ENCODE data around the gene GLT8D2. TPM values are rescaled to one million over a fixed set of nuclear protein-coding genes. Genes with fewer than 3 reads are reported as not detected.

The GLT8D2 gene
- total RNA-seq, 1 donor from 2014 or later: 0.88 TPM

- no peak for ATAC-seq
Measured at GRCh38 chr12:103997286-103997900, 52.6 kb downstream of the GLT8D2 start.

DNA sequence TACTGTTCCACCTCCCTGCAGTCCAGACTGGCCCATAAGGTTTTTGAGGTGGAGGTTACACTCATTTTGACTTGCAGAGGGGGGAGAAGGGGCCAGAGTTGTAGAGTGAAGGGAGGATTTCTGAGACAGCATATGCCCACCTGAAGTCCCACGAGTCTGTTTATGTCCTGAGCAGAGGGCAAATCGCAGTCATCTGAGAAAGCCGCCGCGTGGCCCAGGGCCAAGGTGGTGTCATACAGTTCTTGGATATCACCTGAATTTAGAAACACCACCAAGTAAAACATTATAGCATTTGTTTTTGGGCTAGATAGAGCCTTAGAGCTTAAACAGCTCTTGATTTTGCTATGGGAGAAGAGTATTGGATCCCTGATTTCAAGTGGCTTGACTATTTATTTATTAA lies 53.4 kb downstream of the GLT8D2 start:
- ATAC-seq: no peak

DNA sequence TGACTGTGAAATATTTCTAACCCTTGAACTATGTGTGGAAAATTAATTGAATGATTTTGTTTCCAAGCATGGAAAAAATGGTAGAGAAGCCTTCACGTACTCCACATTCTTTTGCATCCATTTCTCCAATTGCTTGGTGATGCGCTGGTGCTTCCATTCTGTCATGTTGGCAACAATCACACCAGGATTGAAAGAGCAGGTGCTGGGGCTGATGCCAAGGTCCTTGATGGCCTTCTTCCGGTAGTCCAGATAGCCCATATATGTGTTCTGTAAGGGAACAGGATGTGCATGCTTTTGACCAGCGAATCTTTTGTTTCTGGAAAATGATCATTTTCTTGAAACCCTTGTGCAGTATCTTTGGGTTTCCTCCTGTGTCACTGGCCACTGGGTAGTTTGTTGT lies 55.8 kb downstream of the GLT8D2 start:
- no peak for ATAC-seq

DNA sequence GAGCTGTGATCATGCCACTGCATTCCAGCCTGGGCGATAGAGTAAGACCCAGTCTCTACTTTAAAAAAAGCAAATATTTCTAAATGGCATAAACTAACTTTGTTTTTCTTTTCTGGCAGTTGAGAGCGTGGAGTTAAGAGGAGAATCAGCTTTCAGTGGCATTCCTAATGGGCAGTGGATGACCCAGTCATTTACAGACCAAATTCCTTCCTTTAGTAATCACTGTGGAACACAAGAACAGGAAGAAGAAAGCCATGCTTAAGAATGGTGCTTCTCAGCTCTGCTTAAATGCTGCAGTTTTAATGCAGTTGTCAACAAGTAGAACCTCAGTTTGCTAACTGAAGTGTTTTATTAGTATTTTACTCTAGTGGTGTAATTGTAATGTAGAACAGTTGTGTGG lies 63.2 kb downstream of the GLT8D2 start:
- ATAC-seq: no peak

GRCh38 chr12:103978384-103978982 lies 71.5 kb downstream of the GLT8D2 start:
- no peak for ATAC-seq

DNA sequence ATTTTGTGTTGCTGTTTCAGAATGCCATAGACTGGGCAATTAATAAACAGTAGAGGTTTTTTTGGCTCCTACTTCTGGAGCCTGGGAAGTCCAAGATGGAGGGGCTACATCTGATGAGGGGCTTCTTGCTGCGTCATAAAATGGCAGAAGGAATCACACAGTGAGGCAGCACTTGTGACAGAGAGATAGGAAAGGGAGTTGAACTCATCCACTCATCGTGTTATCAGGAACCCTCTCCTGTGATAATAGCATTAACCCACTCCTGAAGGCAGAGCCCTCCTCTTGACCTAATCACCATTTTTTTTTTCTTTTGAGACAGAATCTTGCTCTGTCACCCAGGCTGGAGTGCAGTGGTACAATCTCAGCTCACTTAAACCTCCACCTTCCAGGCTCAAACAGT lies 74.6 kb downstream of the GLT8D2 start:
- ATAC-seq: no peak

GRCh38 chr12:103973909-103974308 lies 76.1 kb downstream of the GLT8D2 start:
- no peak for ATAC-seq

DNA sequence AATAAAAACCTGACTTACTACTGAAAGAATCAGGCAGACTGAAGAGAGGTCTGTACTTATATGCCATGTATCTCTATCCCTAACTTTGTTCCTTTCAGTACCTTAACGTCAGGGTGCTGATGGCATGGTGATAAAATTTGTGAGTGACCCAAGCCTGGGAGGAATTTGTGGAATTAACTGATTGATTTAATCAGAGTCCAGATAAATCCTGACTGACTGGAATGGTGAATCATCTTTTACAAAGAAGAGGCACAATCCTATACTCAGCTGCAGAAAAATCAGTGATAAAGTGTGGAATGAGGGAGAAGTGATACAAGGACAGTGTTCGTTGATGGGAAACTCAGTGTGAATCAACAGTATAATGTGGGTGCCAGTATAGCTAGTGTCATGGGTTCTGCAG lies 80.6 kb downstream of the GLT8D2 start:
- no peak for ATAC-seq

GRCh38 chr12:103966736-103967135 lies 83.3 kb downstream of the GLT8D2 start:
- ATAC-seq: no peak

- ATAC-seq: peak; percentile 99
Measured at GRCh38 chr12:103965590-103966504, 84.1 kb downstream of the GLT8D2 start, which contains the start of gene TDG. Gene TDG, plus strand, starts transcription at chr12:103965872. Its CDS starts 166 bp downstream, at chr12:103966038.

GRCh38 chr12:103965255-103965589 lies 84.8 kb downstream of the GLT8D2 start:
- ATAC-seq: no peak

DNA sequence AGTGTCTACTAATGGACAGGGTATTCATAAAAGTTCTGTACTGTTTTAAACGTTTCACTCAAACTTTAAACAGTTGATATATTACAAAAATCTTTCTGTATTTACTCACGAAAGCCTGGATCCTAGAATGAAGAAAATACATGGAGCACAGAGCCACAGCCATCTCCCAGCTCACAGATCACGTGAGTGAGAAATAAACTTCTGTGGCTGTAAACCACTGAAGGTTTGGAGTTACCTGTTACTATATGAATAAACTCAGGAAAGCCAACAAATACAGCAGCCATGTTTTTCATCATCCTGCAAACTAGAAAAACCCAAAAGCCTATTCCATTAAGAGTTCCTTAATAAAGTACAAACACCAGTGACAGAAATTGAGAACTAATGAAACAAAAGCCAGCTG lies 85.2 kb downstream of the GLT8D2 start:
- no peak for ATAC-seq

DNA sequence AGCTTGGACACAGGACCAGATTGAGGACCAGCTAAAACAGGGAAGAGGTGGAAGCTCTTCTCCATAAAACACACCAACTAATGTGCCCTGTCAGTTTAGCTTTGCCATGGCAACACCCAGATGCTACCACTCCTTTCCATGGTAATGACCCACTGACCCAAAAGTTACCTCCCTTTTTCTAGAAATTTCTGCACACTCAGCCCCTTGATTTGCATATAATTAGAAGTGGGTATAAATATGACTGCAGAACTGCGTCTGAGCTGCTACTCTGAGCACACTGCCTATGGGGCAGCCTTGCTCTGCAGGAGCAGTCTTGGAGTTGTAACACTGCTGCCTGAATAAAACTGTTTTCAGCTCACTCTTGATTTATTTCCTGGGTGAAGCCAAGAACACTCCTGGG lies 87.5 kb downstream of the GLT8D2 start:
- no peak for ATAC-seq

- no peak for ATAC-seq
Measured at GRCh38 chr12:103960616-103961227, 89.3 kb downstream of the GLT8D2 start.

DNA sequence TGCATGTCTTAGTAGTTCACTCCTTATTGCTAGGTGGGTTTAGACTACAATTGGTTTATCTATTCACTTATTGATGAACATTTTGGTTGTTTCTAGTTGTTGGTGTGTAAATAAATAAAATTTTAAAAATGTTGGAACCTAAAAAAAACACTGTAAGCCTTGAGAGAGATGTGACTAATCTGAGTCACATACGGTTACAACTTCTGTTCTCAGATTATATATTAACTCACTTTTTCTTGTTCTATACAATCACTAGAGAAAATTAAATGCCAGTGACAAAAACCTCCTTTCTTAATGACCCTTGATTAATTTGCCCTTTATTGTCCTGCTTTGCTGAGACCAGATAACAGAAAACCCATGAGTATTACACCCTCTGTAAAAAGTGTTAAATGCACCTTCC lies 91.4 kb downstream of the GLT8D2 start:
- ATAC-seq: no peak

GRCh38 chr12:103957865-103958388 lies 92.1 kb downstream of the GLT8D2 start:
- ATAC-seq: no peak

DNA sequence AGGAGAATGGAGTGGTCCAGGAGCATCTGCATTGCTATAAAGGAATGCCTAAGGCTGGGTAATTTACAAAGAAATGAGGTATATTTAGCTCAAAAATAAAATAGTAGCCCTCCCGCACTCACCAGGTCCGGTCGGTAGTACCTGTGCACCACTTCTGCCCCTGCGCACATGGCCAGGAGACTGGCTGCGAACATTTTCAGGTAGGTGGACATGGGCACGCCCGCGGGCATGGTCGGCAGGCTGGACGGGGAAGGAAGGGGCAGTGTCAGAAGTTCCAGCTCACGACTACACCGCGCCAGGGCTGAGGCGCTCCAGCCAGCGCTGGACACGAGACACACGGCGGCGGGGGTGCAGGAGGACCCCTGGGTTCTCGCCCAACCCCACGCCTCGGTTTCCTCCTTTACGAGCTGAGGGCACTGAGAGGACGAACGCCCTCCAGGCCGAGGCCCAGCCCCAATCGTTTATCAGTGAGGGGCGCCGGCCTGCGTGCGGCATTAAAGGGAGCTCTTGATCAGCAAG lies 93.4 kb downstream of the GLT8D2 start:
- peak; percentile 42 for ATAC-seq

DNA sequence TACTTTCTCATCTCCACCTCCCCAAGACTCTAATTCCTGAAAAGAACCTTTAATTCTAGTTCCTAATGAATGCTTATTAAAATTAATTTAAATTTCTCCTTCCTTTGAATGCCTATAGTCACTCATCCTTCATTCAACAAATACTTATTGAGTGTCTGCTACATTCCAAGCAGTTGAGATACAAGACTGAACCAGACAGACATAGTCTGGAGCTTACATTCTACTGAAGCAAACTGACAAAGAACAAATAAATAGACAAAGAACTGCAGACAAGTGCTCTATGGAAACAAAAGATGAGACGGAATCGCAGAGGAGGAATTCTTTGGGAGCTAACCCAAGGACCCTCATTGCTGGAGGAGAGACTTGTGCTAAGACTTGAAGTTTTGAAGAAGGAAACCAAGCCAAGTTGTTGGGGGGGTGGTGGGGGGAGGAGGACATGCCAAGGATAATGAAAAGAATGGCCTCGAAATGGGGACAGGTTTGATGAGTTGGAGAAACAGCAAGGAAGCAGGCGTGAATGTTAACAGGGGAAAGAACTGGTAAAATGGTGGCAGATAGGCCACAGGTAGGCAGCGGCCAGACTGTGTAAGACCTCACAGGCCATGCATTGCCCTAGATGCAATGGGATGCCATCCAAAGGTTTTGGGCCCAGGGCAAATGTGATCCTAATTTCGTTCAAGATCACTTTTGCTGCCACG lies 94.0 kb downstream of the GLT8D2 start:
- ATAC-seq: peak; percentile 9

- no peak for ATAC-seq
Measured at GRCh38 chr12:103952497-103952896, 97.5 kb downstream of the GLT8D2 start.

- no peak for ATAC-seq
Measured at GRCh38 chr12:103948746-103949406, 101.1 kb downstream of the GLT8D2 start.

- ATAC-seq: no peak
Measured at GRCh38 chr12:103947871-103948555, 102.0 kb downstream of the GLT8D2 start.
